IMR-90 (cell line): Measurements from ENCODE around the gene ZNF385B.

Source experiments
- BHLHE40 ChIP-seq: fragments of 150-350 bp; IDR thresholded peaks from 2 replicates; pipeline ENCODE4 v1.6.1; 2016; ENCODE audit warnings: mild to moderate bottlenecking, low read depth, low read length
- CEBPB ChIP-seq: IDR thresholded peaks from 2 replicates; pipeline ENCODE4 v1.6.1; 2012; ENCODE audit warnings: low read depth, low read length, improper control_type of control experiment
- CHD1 ChIP-seq: IDR thresholded peaks from 2 replicates; pipeline ENCODE4 v1.6.1; 2012; ENCODE audit warnings: low read depth, low read length, improper control_type of control experiment
- CTCF ChIP-seq: conservative IDR thresholded peaks from 2 replicates; pipeline ENCODE4 v1.5.1; 2012; ENCODE audit warnings: mild to moderate bottlenecking, low read depth, low read length, improper control_type of control experiment
- ELK1 ChIP-seq: fragments of 150-350 bp; IDR thresholded peaks from 2 replicates; pipeline ENCODE4 v1.6.1; 2016; ENCODE audit warnings: low read depth, mild to moderate bottlenecking, low read length, moderate library complexity, borderline replicate concordance
- FOS ChIP-seq: fragments of 150-350 bp; IDR thresholded peaks from 2 replicates; pipeline ENCODE4 v1.6.1; 2016; ENCODE audit warnings: low read depth, low read length
- MAFK ChIP-seq: IDR thresholded peaks from 2 replicates; pipeline ENCODE4 v1.6.1; 2012; ENCODE audit warnings: low read depth, low read length, improper control_type of control experiment
- MXI1 ChIP-seq: IDR thresholded peaks from 2 replicates; pipeline ENCODE4 v1.6.1; 2012; ENCODE audit warnings: low read depth, mild to moderate bottlenecking, low read length, moderate library complexity, borderline replicate concordance
- POLR2A ChIP-seq: IDR thresholded peaks from 2 replicates; pipeline ENCODE4 v1.6.1; 2012; ENCODE audit warnings: mild to moderate bottlenecking, low read depth, low read length
- RAD21 ChIP-seq: IDR thresholded peaks from 2 replicates; pipeline ENCODE4 v1.6.1; 2012; ENCODE audit warnings: low read length, improper control_type of control experiment
- RCOR1 ChIP-seq: IDR thresholded peaks from 2 replicates; pipeline ENCODE4 v1.6.1; 2012; ENCODE audit warnings: mild to moderate bottlenecking, low read length, improper control_type of control experiment; ENCODE audit not compliant: insufficient replicate concordance
- SMC3 ChIP-seq: fragments of 150-350 bp; IDR thresholded peaks from 2 replicates; pipeline ENCODE4 v1.6.1; 2016; ENCODE audit warnings: low read depth, mild to moderate bottlenecking, antibody characterized with exemption, low read length, moderate library complexity
- TF ChIP-seq, protein P1 (sequence below): fragments of 150-350 bp; IDR thresholded peaks from 2 replicates; pipeline ENCODE4 v1.6.1; 2017; ENCODE audit warnings: mild to moderate bottlenecking, antibody characterized with exemption, low read length, low read depth

GRCh38 chr2:179613299-179613651 lies 248.1 kb downstream of the ZNF385B start:
- TF ChIP-seq CTCF (no peak), MAFK (no peak), RAD21 (no peak), MXI1 (no peak), POLR2A (no peak), FOS (no peak), CEBPB (no peak), BHLHE40 (no peak), ELK1 (no peak), RCOR1 (no peak), SMC3 (no peak), CHD1 (no peak)
- TF ChIP-seq, protein P1, sequence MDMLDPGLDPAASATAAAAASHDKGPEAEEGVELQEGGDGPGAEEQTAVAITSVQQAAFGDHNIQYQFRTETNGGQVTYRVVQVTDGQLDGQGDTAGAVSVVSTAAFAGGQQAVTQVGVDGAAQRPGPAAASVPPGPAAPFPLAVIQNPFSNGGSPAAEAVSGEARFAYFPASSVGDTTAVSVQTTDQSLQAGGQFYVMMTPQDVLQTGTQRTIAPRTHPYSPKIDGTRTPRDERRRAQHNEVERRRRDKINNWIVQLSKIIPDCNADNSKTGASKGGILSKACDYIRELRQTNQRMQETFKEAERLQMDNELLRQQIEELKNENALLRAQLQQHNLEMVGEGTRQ, result no peak
